HG02642 (cell line): Measurements from ENCODE around the gene ZNF628.
"Not testable (repeated sequence)": the region's sequence is repeated elsewhere in the genome, so short reads cannot be mapped to it uniquely, and the experiment has no call there.

Experiments
- ATAC-seq: cut with Tn5 transposase; IDR thresholded peaks from one replicate; pipeline ENCODE4 v1.9.1; 2021; ENCODE audit warnings: mild to moderate bottlenecking; ENCODE audit not compliant: unreplicated experiment, poor library complexity

The ZNF628 gene

DNA sequence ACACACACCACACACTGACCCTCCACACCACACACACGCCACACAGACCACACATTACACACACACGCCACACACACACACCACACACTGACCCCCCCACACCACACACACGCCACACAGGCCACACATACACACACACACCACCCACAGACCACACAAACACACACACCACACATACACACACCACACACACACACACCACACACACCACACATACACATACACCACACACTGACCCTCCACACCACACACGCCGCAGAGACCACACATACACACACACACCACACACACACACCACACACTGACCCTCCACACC, 28.3 kb upstream of the ZNF628 start:
- ATAC-seq = not testable (repeated sequence)

GRCh38 chr19:55449469-55449868, 26.9 kb upstream of the ZNF628 start:
- no peak for ATAC-seq

GRCh38 chr19:55451163-55451964, 25.1 kb upstream of the ZNF628 start:
- no peak for ATAC-seq

DNA sequence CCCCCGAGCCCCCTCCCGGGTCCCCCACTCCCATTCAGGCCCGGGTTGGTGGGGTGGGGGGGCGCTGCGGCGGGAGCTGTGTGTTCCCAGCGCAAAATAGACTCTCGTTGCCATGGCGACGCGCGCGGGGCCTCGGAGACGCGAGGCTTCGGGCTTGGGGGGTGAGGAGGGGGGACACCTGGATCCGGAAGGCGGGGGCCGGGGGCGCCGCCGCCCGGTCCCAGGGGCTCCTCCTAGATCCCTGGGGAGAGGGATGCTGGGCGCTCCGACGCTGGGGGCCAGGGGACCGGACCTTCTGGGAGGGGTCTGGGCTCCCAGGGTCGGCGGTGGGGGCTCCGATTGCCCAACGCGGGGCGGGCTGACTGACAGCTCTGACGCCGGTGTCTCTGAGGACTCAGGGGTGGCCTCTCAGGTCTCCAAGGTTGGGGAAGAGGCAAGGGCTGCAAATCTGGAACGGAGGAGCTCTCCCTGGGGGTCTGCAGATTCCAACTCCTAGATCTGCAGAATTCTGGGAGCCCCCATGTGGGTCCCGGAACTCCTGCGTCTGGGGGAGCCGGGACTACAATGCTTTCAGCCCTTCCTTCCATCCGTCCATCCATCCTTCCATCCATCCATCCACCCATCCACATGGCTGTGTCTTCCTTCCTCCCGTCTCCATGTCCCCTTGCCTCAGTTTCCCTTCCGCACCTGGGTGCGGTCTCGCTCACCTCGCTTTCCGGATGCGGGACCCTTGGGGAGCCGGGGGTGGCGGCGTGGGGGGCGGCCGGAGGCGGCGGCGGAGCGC, 24.3 kb upstream of the ZNF628 start:
- no peak for ATAC-seq

DNA sequence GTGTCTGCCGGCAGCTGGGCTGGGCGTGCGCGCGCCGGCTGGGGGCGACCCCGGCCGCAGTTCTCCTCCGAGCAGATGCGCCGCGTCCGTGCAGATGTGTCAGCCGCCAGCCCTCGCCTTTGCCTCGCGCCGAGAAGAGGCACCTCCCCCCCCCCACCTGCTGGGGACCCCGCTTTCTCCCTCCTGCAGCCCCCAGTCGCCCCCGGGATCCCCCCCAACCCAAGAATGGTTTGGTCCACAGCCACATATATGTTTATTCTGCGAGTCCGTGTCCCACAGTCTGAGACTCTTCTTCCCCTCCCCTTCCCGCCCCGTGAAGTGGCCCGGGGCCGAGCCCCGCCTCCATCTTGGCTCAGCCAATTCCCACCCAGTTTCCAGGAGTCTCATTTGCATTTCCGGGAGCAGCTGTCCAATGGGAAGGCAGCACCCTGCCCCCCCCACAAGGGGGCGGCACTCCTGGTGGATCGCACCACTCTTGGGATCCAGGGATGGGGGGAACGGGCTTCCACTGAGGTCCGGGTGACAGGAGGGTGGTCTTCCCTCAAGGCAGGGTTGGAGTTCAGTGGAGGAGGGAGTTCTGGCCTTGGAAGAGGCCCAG, 23.6 kb upstream of the ZNF628 start:
- no peak for ATAC-seq

GRCh38 chr19:55453511-55454260, 22.7 kb upstream of the ZNF628 start:
- no peak for ATAC-seq

DNA sequence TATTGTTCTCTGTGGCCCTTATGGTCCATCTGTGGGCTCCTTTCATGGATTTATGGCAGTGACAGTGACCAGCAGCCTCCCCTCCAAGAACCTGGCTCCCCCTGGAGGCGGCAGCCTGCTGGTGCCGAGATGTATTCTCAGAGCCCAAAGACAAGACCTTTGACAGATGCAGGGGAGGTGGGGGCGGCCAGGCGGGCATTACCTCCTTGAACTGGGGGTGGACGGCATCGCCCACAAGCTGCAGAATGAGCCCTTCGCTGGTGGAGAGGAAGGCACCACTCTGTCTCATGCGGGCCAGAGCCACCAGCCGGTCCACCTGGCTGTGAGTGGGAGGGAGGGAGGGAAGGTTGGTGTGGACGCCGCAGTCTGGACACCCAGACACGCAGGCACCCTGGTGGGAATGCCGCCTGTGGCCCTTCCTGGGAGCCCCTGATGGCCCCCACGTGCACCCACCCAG, 21.6 kb upstream of the ZNF628 start:
- ATAC-seq = no peak

DNA sequence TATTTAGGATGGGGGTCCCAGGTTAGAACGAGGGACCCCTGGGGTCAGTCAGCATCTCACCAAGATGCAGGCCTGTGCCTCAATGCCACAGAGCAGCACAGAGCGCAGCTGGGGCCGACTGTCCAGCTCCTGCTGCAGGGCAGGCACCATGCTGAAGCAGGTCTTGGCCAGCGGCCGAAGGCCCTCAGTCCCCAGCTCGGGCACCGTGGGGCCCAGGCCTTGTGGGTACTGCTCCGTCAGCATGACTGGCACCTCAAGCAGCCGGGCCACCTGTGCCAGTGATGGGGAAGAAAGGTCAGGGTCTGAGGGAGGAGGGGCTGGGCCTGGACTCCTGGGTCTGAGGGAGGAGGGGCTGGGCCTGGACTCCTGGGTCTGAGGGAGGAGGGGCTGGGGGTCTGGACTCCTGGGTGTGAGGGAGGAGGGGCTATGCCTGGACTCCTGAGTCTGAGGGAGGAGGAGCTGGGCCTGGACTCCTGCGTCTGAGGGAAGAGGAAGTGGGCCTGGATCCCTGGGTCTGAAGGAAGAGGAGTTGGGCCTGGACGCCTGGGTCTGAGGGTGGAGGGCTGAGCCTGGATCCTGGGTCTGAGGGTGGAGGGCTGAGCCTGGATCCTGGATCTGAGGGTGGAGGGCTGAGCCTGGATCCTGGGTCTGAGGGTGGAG, 20.7 kb upstream of the ZNF628 start:
- no peak for ATAC-seq

- no peak for ATAC-seq
Measured at GRCh38 chr19:55456347-55456746, 20.1 kb upstream of the ZNF628 start.

DNA sequence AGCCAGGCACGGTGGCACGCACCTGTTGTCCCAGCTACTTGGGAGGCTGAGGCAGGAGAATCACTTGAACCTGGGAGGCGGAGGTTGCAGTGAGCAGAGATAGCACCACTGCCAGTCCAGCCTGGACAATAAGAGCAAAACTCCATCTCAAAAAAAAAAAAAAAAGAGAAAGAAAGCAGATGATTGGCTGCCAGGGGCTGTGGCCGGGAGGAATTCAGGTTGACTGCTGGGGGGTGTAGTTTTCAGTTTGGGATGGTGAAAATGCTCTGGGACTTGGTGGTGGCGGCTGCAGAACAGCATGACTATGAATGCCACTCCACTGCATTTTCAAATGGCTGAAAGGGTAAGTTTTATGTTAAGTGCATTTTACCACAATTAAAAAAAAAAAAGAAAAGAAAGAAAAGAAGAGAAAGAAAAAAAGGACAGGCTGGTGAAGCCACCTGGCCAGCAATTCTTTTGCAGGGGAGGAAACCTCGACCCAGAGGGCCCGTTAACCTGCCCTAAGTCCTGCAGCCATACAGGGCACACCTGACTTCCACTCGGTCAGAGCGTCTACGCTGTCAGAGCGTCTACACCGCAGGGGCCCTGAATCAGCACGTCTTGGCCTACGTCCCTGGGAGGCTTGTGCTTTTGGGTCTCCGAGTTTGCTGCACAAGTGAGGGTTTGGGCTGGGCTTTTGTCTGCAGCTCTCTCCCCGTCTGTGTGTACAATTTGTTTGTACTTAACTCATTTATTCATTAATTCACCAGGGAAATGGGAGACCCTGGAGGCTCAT, 18.5 kb upstream of the ZNF628 start:
- no peak for ATAC-seq

- ATAC-seq = no peak
Measured at GRCh38 chr19:55459551-55459949, 16.9 kb upstream of the ZNF628 start.

DNA sequence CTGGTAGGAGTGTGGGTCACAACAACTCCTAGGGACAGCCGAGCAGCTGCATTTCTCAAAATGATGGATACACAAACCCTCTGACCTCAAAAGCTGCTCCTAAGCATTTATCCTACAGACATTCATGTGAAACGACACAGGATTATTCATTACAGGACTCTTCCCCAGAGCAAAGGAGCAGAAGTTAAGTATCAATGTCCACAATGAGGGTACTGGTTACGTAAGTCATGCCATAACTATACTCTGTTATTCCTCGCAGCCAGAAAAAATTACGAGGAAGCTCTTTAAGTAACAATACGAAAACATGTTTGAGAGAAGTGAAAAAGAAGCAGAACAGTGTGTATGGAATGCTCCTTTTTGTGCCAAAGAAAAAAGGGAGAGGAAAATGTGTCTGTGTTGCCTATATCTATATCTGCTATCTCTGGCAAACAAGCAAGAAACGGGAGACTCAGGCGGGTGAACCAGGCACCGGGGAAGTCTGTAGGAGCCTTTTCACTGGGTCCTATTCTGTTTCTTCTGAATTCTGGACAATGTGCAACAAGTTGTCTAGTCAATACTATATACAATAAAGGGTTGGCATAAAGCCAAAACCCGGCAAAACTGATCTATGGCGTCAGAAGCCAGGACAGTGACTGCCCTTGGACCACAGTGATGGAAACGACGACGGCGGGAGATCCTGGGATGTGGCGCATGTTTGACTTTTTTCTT, 16.3 kb upstream of the ZNF628 start:
- ATAC-seq = no peak

DNA sequence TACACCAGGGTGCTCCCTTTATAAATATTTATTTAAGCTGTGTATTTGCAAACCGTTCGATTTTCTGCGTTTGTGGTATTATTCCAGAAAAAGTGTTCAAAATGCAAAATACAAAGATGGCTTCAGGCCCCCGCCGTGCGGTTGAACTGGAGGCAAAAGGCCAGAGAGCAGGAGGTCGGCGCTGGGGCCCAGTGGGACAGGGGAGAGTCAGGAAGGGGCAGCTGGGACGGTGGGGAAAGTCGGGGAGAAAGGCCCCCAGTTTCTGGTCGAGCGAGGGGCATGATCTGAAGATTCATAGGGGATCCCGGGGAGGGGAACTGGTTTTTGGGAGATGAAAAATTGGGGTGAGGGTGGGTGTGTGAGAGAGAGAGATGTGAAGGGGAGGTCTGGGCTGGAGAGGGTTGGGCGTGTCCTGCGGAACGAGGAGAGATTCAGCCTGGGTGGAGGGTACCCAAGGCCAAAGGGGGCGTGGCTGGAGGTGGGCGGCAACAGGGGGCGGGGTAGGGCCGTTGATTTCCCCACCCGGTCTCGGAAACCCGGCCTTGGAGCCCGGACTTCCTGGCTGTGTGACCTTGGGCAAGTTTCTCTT, 15.7 kb upstream of the ZNF628 start:
- no peak for ATAC-seq

DNA sequence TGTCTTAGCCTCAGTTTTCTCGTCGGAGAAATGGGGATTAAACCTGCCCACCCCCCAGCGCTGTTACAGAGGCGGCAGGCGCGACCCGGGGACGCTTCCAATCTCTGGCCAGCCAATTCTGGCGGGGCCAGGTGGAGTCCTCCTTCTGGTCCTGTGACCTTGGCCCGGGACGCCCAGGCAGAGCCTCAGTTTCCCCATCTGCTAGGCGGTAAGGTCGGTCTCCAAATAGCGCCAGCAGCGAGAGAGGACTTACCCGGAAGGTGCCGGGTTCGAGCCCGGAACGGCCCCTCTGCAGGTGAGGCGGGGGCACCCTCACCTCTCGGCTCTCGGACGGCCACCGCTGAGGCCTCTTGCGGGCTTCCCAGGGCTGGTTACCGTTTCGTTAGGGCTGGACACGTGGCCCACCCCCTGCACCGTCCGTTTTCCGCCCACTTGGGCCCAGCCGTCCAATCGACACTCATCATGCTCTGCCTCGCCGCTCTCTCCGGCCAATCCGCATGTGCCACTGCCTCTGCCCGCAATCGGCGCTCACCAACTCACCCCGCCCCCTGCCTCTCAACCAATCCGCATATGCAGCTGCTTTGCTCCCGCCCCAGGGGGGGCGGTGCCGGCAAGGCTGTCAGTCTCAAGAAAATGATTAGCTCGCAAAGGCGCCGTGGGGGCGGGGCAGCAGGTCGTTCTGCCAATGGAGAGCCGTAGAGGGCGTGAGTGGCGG, 15.0 kb upstream of the ZNF628 start, which contains the start of gene ISOC2:
ISOC2 (minus strand) TSS at position 384 of the 715 bp plus-strand sequence. CDS start 5,156 bp downstream, outside the sequence.
- ATAC-seq = peak; percentile 95

DNA sequence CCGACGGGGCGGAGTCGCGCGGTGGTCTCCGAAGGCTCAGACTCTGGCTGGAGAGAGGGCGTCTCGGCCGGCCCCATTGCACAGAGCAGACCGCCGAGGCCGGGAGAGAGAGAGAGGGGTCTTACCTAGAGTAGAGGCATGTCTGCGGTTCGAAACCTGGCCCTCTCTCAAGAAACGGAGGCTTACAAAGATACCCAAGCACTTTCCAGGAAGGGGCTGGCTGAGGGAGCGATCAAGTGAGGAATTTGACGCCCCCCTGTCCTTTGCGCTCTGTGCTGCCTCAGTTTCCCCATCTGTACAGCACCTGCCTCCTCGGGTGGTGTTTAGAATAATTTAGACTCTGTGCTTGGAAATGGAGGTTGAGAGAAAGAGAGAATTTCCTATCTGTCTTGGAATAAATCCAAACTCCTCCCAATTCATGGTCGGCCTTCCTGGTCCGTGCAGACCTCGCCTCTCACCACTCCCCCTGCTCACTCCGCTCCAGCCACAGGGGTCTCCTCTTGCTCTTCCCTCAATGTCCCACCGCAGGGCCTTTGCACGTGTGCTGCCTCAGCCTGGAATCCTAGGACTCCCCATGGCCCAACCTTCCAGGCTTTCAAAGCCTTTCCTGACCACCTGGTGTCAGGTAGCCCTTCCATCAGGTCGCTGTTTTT, 14.3 kb upstream of the ZNF628 start:
- no peak for ATAC-seq

DNA sequence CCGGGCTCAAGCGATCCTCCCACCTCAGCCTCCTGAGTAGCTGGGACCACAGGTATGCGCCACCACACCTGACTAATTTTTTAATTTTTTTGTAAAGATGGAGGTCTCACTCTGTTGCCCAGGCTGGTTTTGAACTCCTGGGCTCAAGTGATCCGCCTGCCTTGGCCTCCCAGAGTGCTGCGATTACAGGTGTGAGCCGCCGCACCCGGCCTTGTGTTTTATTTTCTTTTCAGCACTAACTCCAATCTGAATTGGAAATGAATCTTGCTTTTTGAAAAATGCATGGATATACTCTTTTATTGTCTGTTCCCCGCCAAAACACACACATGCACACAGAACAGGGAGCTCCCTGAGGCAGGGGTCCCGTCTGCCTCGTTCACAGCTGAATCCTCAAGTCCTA, 13.7 kb upstream of the ZNF628 start:
- ATAC-seq = no peak

- ATAC-seq = no peak
Measured at GRCh38 chr19:55463583-55464031, 12.8 kb upstream of the ZNF628 start.
